22Rv1 (cell line): ENCODE data around the gene H6PD.

ENCODE experiments used
- H3K27ac ChIP-seq: fragments of 450-650 bp; 2 replicates; pipeline ENCODE4 v1.5.1; 2017
- ZFX ChIP-seq: fragments of 450-650 bp; IDR thresholded peaks from 2 replicates; pipeline ENCODE4 v1.6.1; 2017; ENCODE audit warnings: antibody characterized with exemption, borderline replicate concordance
- TF ChIP-seq, protein P1 (sequence below): fragments of 450-650 bp; IDR thresholded peaks from 2 replicates; pipeline ENCODE4 v1.5.1; 2017; ENCODE audit warnings: mild to moderate bottlenecking

H6PD gene

DNA sequence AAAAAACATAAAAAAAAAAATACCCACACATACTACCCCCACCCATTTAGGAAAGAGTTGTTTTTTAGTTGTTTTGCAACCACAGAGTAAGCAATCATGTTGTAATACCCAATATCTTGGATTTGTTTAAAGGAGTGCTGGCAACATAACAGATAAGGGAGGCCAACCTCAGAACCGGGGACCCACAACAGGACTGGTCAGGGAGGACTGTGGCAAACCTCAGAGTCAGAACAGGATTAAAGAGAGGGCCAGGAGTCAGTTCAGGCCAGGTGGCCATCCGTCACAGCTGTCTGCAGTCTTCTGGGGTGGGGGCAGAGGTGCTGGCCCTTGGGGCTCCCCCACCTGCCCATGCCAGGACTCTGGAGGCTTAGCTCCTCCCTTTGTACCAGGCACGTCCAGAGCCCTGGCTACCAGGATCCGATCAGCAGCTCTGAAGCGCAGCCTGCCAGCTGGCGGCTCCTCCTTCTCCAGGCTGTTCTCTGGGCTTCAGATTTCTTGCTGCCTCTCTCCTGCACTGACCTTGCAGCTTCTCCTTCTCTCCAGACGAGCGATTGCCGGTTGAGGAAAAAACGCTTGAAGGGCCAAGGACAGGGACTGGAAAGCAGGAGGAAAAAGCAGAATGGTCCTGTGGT is 7.9 kb downstream of the H6PD start:
- no peak for TF ChIP-seq ZFX
- TF ChIP-seq, protein P1, sequence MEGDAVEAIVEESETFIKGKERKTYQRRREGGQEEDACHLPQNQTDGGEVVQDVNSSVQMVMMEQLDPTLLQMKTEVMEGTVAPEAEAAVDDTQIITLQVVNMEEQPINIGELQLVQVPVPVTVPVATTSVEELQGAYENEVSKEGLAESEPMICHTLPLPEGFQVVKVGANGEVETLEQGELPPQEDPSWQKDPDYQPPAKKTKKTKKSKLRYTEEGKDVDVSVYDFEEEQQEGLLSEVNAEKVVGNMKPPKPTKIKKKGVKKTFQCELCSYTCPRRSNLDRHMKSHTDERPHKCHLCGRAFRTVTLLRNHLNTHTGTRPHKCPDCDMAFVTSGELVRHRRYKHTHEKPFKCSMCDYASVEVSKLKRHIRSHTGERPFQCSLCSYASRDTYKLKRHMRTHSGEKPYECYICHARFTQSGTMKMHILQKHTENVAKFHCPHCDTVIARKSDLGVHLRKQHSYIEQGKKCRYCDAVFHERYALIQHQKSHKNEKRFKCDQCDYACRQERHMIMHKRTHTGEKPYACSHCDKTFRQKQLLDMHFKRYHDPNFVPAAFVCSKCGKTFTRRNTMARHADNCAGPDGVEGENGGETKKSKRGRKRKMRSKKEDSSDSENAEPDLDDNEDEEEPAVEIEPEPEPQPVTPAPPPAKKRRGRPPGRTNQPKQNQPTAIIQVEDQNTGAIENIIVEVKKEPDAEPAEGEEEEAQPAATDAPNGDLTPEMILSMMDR, result no peak
- no peak overlapping the region for H3K27ac ChIP-seq

DNA sequence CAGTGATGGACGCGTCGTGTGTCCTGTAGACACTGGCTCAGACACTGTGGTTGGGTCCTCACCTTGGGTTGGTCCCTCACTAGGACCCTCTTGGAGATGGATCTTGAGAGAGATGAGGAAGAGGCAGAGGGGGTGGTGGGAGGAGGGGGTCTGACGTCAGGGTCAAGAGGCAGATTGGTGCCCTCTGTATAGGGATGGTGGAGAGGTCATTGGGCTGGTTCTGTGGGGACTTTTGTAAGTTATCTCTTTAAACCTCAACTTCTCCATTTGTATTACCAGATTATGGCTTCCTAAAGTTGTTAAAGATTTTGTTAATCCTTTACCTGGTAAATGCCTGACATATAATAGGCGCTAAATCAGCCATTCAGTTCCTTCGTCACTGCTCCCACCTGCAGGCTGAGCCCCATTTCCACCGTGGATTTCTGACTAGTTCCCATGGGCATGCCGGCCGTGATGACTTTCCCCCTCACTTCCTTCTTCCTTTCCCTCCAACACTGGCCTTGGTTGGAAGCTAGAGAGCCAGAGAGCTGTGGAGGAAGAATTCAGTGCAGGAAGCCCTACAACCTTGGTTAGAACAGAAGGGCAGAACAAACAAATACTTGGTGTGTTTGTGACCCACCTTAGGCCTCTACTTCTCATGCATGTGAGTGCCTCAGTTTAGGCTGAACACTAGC is 8.6 kb downstream of the H6PD start:
- no peak for TF ChIP-seq ZFX
- TF ChIP-seq, protein P1, result no peak
- no peak overlapping the region for H3K27ac ChIP-seq

DNA sequence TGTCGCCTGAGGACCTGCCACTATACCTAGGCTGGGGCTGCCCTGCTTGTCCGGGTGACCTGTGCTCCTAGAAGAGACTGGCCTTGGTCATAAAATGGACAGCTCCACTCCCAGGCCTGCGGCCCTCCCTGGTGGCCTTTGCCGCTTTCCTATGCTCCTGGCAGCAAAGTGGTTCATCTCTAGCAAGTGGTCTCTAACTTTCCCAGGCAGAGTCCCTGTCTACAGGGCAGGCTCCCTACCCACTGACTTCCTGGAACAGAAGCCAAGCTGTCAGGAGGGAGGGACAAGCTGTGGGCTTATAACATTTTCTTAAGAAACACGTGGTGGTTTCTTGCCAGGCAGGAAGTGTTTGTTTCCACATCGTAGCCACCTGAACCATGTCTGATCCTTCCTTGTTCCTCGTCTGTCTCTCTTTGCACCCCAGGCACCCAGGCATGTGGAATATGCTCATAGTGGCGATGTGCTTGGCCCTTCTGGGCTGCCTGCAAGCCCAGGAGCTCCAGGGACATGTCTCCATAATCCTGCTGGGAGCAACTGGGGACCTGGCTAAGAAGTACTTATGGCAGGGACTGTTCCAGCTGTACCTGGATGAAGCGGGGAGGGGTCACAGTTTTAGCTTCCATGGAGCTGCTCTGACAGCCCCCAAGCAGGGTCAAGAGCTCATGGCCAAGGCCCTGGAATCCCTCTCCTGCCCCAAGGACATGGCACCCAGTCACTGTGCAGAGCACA is 10.1 kb downstream of the H6PD start:
- no peak overlapping the region for H3K27ac ChIP-seq
- TF ChIP-seq, protein P1, result no peak
- no peak for TF ChIP-seq ZFX

DNA sequence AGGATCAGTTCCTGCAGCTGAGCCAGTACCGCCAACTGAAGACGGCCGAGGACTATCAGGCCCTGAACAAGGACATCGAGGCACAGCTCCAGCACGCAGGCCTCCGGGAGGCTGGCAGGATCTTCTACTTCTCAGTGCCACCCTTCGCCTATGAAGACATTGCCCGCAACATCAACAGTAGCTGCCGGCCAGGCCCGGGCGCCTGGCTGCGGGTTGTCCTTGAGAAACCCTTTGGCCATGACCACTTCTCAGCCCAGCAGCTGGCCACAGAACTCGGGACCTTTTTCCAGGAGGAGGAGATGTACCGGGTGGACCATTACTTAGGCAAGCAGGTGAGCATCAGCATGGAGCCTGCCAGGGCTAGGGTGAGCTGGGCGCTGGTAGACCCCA is 10.7 kb downstream of the H6PD start:
- TF ChIP-seq, protein P1, result no peak
- TF ChIP-seq ZFX, result no peak
- H3K27ac ChIP-seq, result no peak overlapping the region

DNA sequence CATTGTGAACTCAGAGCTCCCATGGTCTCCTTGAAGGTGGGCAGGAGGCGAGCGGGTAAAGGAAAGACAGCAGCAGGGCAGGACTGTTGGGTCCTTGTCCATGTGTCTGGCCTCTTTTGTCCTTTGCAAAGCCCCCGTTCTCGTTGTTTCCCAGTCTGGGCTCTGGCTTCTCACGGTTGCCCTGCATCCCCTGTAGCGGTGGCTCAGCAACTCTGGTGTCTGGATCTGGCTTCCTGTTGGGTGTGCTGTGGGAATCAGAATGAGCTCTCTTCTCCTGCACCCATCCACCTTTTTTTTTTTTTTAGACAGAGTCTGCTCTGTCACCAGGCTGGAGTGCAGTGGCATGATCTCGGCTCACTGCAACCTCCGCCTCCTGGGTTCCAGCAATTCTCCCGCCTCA is 11.1 kb downstream of the H6PD start:
- no peak for TF ChIP-seq ZFX
- TF ChIP-seq, protein P1, result no peak
- no peak overlapping the region for H3K27ac ChIP-seq

DNA sequence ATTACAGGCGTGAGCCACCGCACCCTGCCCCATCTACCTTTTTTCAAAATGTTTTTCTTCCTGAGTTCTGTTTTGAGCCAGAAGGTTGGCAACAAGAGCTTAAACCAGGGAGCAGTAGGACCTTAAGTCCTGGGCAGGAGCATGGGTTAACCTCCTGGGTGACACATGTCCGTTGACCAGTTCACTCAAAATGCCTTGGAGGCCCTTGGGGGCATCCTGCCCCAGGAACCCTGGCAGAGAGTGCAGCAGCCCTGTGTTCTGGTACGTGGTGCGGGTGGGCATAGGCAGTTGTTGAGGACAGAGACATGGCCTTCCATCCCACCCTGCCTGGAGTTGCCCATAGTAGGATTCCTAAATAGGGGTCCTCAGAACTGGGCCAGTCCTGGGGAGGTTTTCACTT is 11.6 kb downstream of the H6PD start:
- TF ChIP-seq, protein P1, result no peak
- TF ChIP-seq ZFX, result no peak
- no peak overlapping the region for H3K27ac ChIP-seq
